SW 1271 (cell line): ENCODE data around the gene ZDHHC13.
"Not testable (repeated sequence)": the region's sequence is repeated elsewhere in the genome, so short reads cannot be mapped to it uniquely, and the experiment has no call there.

Experiments used
- DNase-seq, 2 experiments: peaks; one replicate each; lab custom pipeline; 2025; lab: John Stamatoyannopoulos, UW

The ZDHHC13 gene

GRCh38 chr11:19100885-19101284, 16.1 kb upstream of the ZDHHC13 start:
- no peak for DNase-seq

GRCh38 chr11:19101796-19102520, 15.0 kb upstream of the ZDHHC13 start:
- DNase-seq: no peak

- no peak for DNase-seq
Observed at GRCh38 chr11:19102521-19102900, 14.5 kb upstream of the ZDHHC13 start.

- no peak for DNase-seq
Observed at GRCh38 chr11:19105011-19105410, 12.0 kb upstream of the ZDHHC13 start.

- DNase-seq: no peak
Observed at GRCh38 chr11:19107125-19107524, 9.8 kb upstream of the ZDHHC13 start.

- no peak for DNase-seq
Observed at GRCh38 chr11:19110295-19110694, 6.7 kb upstream of the ZDHHC13 start.

GRCh38 chr11:19111809-19112208, 5.2 kb upstream of the ZDHHC13 start:
- DNase-seq: no peak

- DNase-seq: no peak
Observed at GRCh38 chr11:19116276-19116970, 545 bp upstream of the ZDHHC13 start.

GRCh38 chr11:19117760-19118097, 761 bp downstream of the ZDHHC13 start:
- no peak for DNase-seq

- DNase-seq: no peak
Observed at GRCh38 chr11:19121646-19122045, 4.7 kb downstream of the ZDHHC13 start.

- DNase-seq: no peak
Observed at GRCh38 chr11:19122960-19123615, 6.1 kb downstream of the ZDHHC13 start.

- DNase-seq: not testable (repeated sequence)
Observed at GRCh38 chr11:19126562-19127325, 9.8 kb downstream of the ZDHHC13 start.

- DNase-seq: no peak
Observed at GRCh38 chr11:19134004-19134403, 17.0 kb downstream of the ZDHHC13 start.

- not testable (repeated sequence) for DNase-seq
Observed at GRCh38 chr11:19136884-19137283, 19.9 kb downstream of the ZDHHC13 start.

- DNase-seq: no peak
Observed at GRCh38 chr11:19145319-19145718, 28.4 kb downstream of the ZDHHC13 start.

GRCh38 chr11:19156892-19157291, 39.9 kb downstream of the ZDHHC13 start:
- DNase-seq: no peak

GRCh38 chr11:19160847-19161246, 43.9 kb downstream of the ZDHHC13 start:
- no peak for DNase-seq

GRCh38 chr11:19161651-19162050, 44.7 kb downstream of the ZDHHC13 start:
- DNase-seq: no peak

GRCh38 chr11:19162951-19163505, 46.1 kb downstream of the ZDHHC13 start:
- no peak for DNase-seq

- DNase-seq: no peak
Observed at GRCh38 chr11:19163617-19164016, 46.6 kb downstream of the ZDHHC13 start.

GRCh38 chr11:19164230-19164855, 47.4 kb downstream of the ZDHHC13 start:
- no peak for DNase-seq

- DNase-seq: no peak
Observed at GRCh38 chr11:19164881-19165280, 47.9 kb downstream of the ZDHHC13 start.
